K562 (cell line): ENCODE data around the gene PFN3. TPM values are rescaled to one million over a fixed set of nuclear protein-coding genes. Genes with fewer than 3 reads are reported as not detected.
A peak's percentile ranks its signal among the peaks of the same experiment; 100 is the strongest.

Source experiments
- ATAC-seq: fragments of 200-7000 bp; cut with Tn5 transposase; 3 replicates; pipeline ENCODE4 v1.9.1; 2020; ENCODE audit warnings: moderate library complexity
- BruUV-seq: library from RNA; stranded (reverse); fragments of 400-500 nt; replicated peaks from 2 replicates; lab custom pipeline; 2021; lab: Mats Ljungman, UMichigan
- CTCF ChIA-PET: fragments of 300-600 bp; formaldehyde crosslinking; extraction: SDS; loops from one replicate; lab custom pipeline; 2021; ENCODE audit warnings: low intra/inter-chr PET ratio; lab: Yijun Ruan, JAX
- POLR2A ChIA-PET: fragments of 300-600, 350-650 bp; sonication (Branson Sonifier 250); formaldehyde crosslinking; extraction: SDS; loops from one replicate; lab custom pipeline; 2021; ENCODE audit warnings: antibody characterized with exemption, inconsistent platforms; lab: Yijun Ruan, JAX
- DNase-seq, 4 experiments: peaks; one replicate each; pipeline versions ENCODE4 v3.0.0 to v3.0.0-alpha.2; 2011 to 2018; ENCODE audit warnings: low spot score in 3 of 4, mixed read lengths in 3 of 4; ENCODE audit errors: extremely low read depth in 1 of 4
- FAIRE-seq: peaks from 2 replicates; lab custom pipeline; 2011; peaks lifted over from hg19 to GRCh38; lab: Jason Lieb, UNC
- H2AFZ ChIP-seq: 2 replicates; pipeline ENCODE4 v1.6.0; 2011; ENCODE audit warnings: low read depth, low read length, control low read depth, inconsistent platforms
- H3K27ac ChIP-seq: fragments of 200-600 bp; 3 replicates; pipeline ENCODE4 v1.8.0; 2011; ENCODE audit warnings: low read depth, mild to moderate bottlenecking, control low read depth, inconsistent platforms, low read length, moderate library complexity, mixed read lengths; ENCODE audit errors: extremely low read depth
- H3K27me3 ChIP-seq, 2 experiments: fragments of 300-600 bp in 1 of 2; 2 replicates in 1 of 2; 3 replicates in 1 of 2; pipeline versions ENCODE4 v1.6.0 to v1.8.0; 2011; ENCODE audit warnings: inconsistent platforms in 2 of 2, low read length in 2 of 2, mild to moderate bottlenecking in 1 of 2, mixed read lengths in 1 of 2, moderate library complexity in 1 of 2; ENCODE audit not compliant: control insufficient read depth in 2 of 2, insufficient read depth in 2 of 2
- H3K36me3 ChIP-seq: fragments of 300-600 bp; 3 replicates; pipeline ENCODE4 v1.8.0; 2011; ENCODE audit warnings: mild to moderate bottlenecking, low read length, inconsistent platforms; ENCODE audit not compliant: control insufficient read depth, insufficient read depth
- H3K4me1 ChIP-seq, 2 experiments: fragments of 200-600 bp in 1 of 2; replicated peaks in 1 of 2; 2 replicates in 1 of 2; 3 replicates in 1 of 2; pipeline versions ENCODE4 v1.5.1 to v1.8.0; 2011; ENCODE audit warnings: inconsistent platforms in 2 of 2, low read length in 2 of 2, mild to moderate bottlenecking in 1 of 2, mixed read lengths in 1 of 2, moderate library complexity in 1 of 2; ENCODE audit not compliant: control insufficient read depth in 2 of 2, insufficient read depth in 2 of 2
- H3K4me2 ChIP-seq: 2 replicates; pipeline ENCODE4 v1.6.1; 2011; ENCODE audit warnings: low read length, control low read depth, inconsistent platforms, mixed read lengths; ENCODE audit not compliant: insufficient read depth
- H3K4me3 ChIP-seq: fragments of 200-600 bp; sonication (generic), shearing (Covaris generic); 2 replicates; pipeline ENCODE4 v1.5.1; 2016; ENCODE audit warnings: control low read depth, inconsistent platforms
- H3K79me2 ChIP-seq: fragments of 200-600 bp; 3 replicates; pipeline ENCODE4 v1.8.0; 2011; ENCODE audit warnings: low read length, inconsistent platforms; ENCODE audit not compliant: control insufficient read depth, insufficient read depth
- H3K9ac ChIP-seq, 2 experiments: 2 replicates each; pipeline versions ENCODE4 v1.6.0 to v1.6.1; 2011; ENCODE audit warnings: low read depth in 2 of 2, low read length in 2 of 2, control low read depth in 1 of 2, inconsistent platforms in 1 of 2, mild to moderate bottlenecking in 1 of 2, mixed read lengths in 1 of 2; ENCODE audit not compliant: insufficient read depth in 1 of 2
- H3K9me1 ChIP-seq: one replicate; pipeline ENCODE4 v1.6.0; 2011; ENCODE audit warnings: inconsistent platforms, mild to moderate bottlenecking, low read length, moderate library complexity; ENCODE audit not compliant: control insufficient read depth, insufficient read depth
- H3K9me3 ChIP-seq: replicated peaks from 2 replicates; pipeline ENCODE4 v1.5.1; 2011; ENCODE audit warnings: low read depth, low read length, inconsistent platforms; ENCODE audit not compliant: control insufficient read depth, insufficient read depth
- H4K20me1 ChIP-seq: replicated peaks from 2 replicates; pipeline ENCODE4 v1.6.1; 2011; ENCODE audit warnings: low read length, inconsistent platforms, mixed read lengths; ENCODE audit not compliant: control insufficient read depth, insufficient read depth
- FOXA3 ChIP-seq, 2 experiments: fragments of 450-650 bp in 1 of 2; sonication (generic) in 1 of 2; formaldehyde crosslinking; IDR thresholded peaks in 1 of 2; conservative IDR thresholded peaks in 1 of 2; 2 replicates each; pipeline versions ENCODE4 v1.4.0 to v1.8.0; 2020 to 2022; ENCODE audit warnings: mild to moderate bottlenecking in 2 of 2, missing genetic modification reagents in 1 of 2
- HNRNPL ChIP-seq: fragments of 200-400 bp; formaldehyde crosslinking; IDR thresholded peaks from 2 replicates; pipeline ENCODE4 v1.6.1; 2017; ENCODE audit warnings: low read depth, mild to moderate bottlenecking, low read length
- MAX ChIP-seq: sonication (generic); formaldehyde crosslinking; IDR thresholded peaks from 2 replicates; pipeline ENCODE4 v1.9.0; 2022; ENCODE audit warnings: mild to moderate bottlenecking, missing genetic modification reagents
- NR2C2 ChIP-seq, 2 experiments: fragments of 200-800 bp in 1 of 2; sonication (Bioruptor generic) in 1 of 2; sonication (generic) in 1 of 2; formaldehyde crosslinking in 1 of 2; IDR thresholded peaks; 2 replicates each; pipeline versions ENCODE4 v1.6.1 to v1.8.0; 2016 to 2022; ENCODE audit warnings: mild to moderate bottlenecking in 1 of 2, missing compliant biosample characterization in 1 of 2, missing genetic modification characterization in 1 of 2, missing genetic modification reagents in 1 of 2
- RBFOX2 ChIP-seq: fragments of 200-400 bp; formaldehyde crosslinking; IDR thresholded peaks from 2 replicates; pipeline ENCODE4 v1.6.1; 2017; ENCODE audit warnings: low read depth, mild to moderate bottlenecking, low read length, moderate library complexity
- SRSF3 ChIP-seq: fragments of 200-400 bp; formaldehyde crosslinking; IDR thresholded peaks from 2 replicates; pipeline ENCODE4 v1.6.1; 2016; ENCODE audit warnings: mild to moderate bottlenecking, low read length, moderate library complexity; ENCODE audit not compliant: insufficient read depth
- TOE1 ChIP-seq, 2 experiments: fragments of 450-650 bp in 1 of 2; sonication (generic) in 1 of 2; formaldehyde crosslinking in 1 of 2; IDR thresholded peaks; 2 replicates each; pipeline versions ENCODE4 v1.7.1 to v1.8.0; 2016 to 2022; ENCODE audit warnings: borderline replicate concordance in 2 of 2, mild to moderate bottlenecking in 2 of 2, antibody characterized with exemption in 1 of 2, inconsistent platforms in 1 of 2, low read depth in 1 of 2, missing genetic modification reagents in 1 of 2, moderate library complexity in 1 of 2
- ZNF518B ChIP-seq: fragments of 250-450 bp; sonication (Bioruptor Pico); IDR thresholded peaks from 2 replicates; pipeline ENCODE4 v1.5.0; 2021; ENCODE audit warnings: mild to moderate bottlenecking, moderate library complexity
- ZNF592 ChIP-seq: fragments of 450-650 bp; IDR thresholded peaks from 2 replicates; pipeline ENCODE4 v1.6.1; 2017; ENCODE audit warnings: antibody characterized with exemption, mild to moderate bottlenecking
- WGBS: fragments of 100-300 bp; shearing (Covaris generic); methylation state at CpG from one replicate; pipeline ENCODE4 v1.1.6; 2016; ENCODE audit warnings: low coverage, mixed read lengths; ENCODE audit not compliant: insufficient coverage; ENCODE audit errors: missing lambda C conversion rate; 5-methylcytosine and 5-hydroxymethylcytosine counted together
- in situ Hi-C: fragments of 300-500 bp; cut with MboI; formaldehyde crosslinking; loops from 4 replicates; pipeline ENCODE4 v1.15.0; 2018; ENCODE audit warnings: inconsistent platforms, mixed read lengths
- intact Hi-C: fragments of 100-400 bp; cut with micrococcal nuclease; formaldehyde crosslinking; loops from 2 replicates; pipeline ENCODE4 v1.14.2; 2022
- polyA plus RNA-seq, 8 experiments: library from polyadenylated mRNA; depleted of rRNA in 4 of 8; stranded (reverse) in 5 of 8; unstranded in 3 of 8; fragments of >200 nt; fragmentation: Nextera tagmentation in 2 of 8; fragmentation: Illumina TruSeq in 1 of 8; extraction: Ambion mirVana in 2 of 8; extraction: Trizol in 1 of 8; gene quantifications; 2 replicates each; pipeline versions ENCODE4 v1.2.1 to v1.2.3, GENCODE V29; 2011 to 2014; ENCODE audit warnings: inconsistent platforms in 1 of 8, missing spikeins in 1 of 8
- total RNA-seq, 7 experiments: library from RNA; depleted of rRNA in 6 of 7; stranded (reverse); fragments of >200 nt in 6 of 7; fragmentation: Illumina TruSeq in 2 of 7; extraction: Trizol in 2 of 7; gene quantifications; 2 replicates each; pipeline versions ENCODE4 v1.2.1 to v1.2.3, GENCODE V29; 2011 to 2021; ENCODE audit warnings: low replicate concordance in 1 of 7

The PFN3 gene
- total and polyA plus RNA-seq, 9 of the 15 experiments (the other 6 are each of a cell fraction or from before 2014, with no cell fraction given), result not detected

GRCh38 chr5:177404641-177405179 lies 4.2 kb upstream of the PFN3 start:
- Histone ChIP-seq H3K79me2 (peaks cover 4% of the 10 kb centered on the region; the same call in 1 of the 3 replicates), H3K4me3 (peak overlapping the region; percentile 62), H3K27ac (peak overlapping the region; percentile 86), H3K4me1 (peaks cover 10 to 48% of the 10 kb centered on the region in 2 experiments), H3K4me2 (peak overlapping the region; percentile 80), H3K9me1 (no peaks in the 10 kb centered on the region), H3K27me3 (no peaks in the 10 kb centered on the region), H2AFZ (peak overlapping the region; percentile 98), H3K36me3 (no peaks in the 10 kb centered on the region), H4K20me1 (no peaks in the 10 kb centered on the region), H3K9ac (peak overlapping the region; percentile 83 to 92), H3K9me3 (no peaks in the 10 kb centered on the region)
- ATAC-seq, result no peak
- ChIA-PET CTCF (interaction anchor here (1.1 to 4.0 kb wide), 3 partner anchors 43 to 97 kb away, joined by 7 to 107 read pairs (median 9); partner anchors contain the start of gene PRR7), POLR2A (interaction anchor here (0.6 to 2.5 kb wide), 32 partner anchors 8 to 1949 kb away, joined by 3 to 19 read pairs (median 5); partner anchors contain the start of genes LMAN2 and PDLIM7)
- whole genome bisulfite sequencing, result 33% methylated on average over 8 of the region's 16 CpGs
- BruUV-seq, result no TSS peak
- intact Hi-C loops, result loop anchor here (1.0 to 2.0 kb wide), 2 partner anchors 50 to 96 kb away; no protein-coding TSS in a partner anchor
- no peak for FAIRE-seq
- in situ Hi-C loops, result no loop called here
- DNase-seq, result peak in 1 of 4 experiments; percentile 29
- TF ChIP-seq NR2C2 (CRISPR knock-in tag; IDR thresholded peaks at IDR 0.05) (peak; percentile 73; the same call in 1 of the 2 replicates), NR2C2 (tag; IDR thresholded peaks at IDR 0.05) (no peak), ZNF592 (peak; percentile 23; the same call in 1 of the 2 replicates), ZNF518B (CRISPR knock-in tag) (no peak), RBFOX2 (peak; percentile 51), SRSF3 (0 out of 2 replicates have a peak, but pooled peaks have one; percentile 82), HNRNPL (peak; percentile 44; the same call in 1 of the 2 replicates), TOE1 (IDR thresholded peaks at IDR 0.05; ENCODE audit: borderline replicate concordance) (no peak), TOE1 (CRISPR knock-in tag; IDR thresholded peaks at IDR 0.05; ENCODE audit: borderline replicate concordance, low read depth) (peak; percentile 93), FOXA3 (CRISPR knock-in tag; conservative IDR thresholded peaks at IDR 0.05 in 1 of 2, IDR thresholded peaks at IDR 0.05 in 1 of 2) (peak in 1 of 2 experiments; percentile 49; a peak in 1 of 4 replicates), MAX (peak; percentile 40; the same call in 1 of the 2 replicates)
